H1 (cell line): ENCODE results near the gene DAPK2. TPM values are rescaled to one million over a fixed set of nuclear protein-coding genes. Genes with fewer than 3 reads are reported as not detected.

Experiments
- CTCF ChIA-PET: fragments of 300-600 bp; sonication (Branson Sonifier 250); formaldehyde crosslinking; loops from one replicate; lab custom pipeline; 2021; ENCODE audit not compliant: partially characterized antibody; lab: Charles Lee
- POLR2A ChIA-PET: fragments of 300-600 bp; sonication (Branson Sonifier 250); formaldehyde crosslinking; loops from one replicate; lab custom pipeline; 2021; ENCODE audit warnings: inconsistent platforms; ENCODE audit not compliant: partially characterized antibody; lab: Charles Lee
- DNase-seq, 2 experiments: peaks; one replicate each; pipeline versions ENCODE4 v3.0.0 to v3.0.0-alpha.2; 2010 to 2022; ENCODE audit warnings: low spot score in 2 of 2, low read depth in 1 of 2, mixed read lengths in 1 of 2
- FAIRE-seq: peaks from 2 replicates; lab custom pipeline; 2011; peaks lifted over from hg19 to GRCh38; lab: Jason Lieb, UNC
- H2AFZ ChIP-seq: 2 replicates; pipeline ENCODE4 v1.8.1; 2012; ENCODE audit warnings: low read length, inconsistent platforms
- H2AK5ac ChIP-seq: 2 replicates; pipeline ENCODE4 v1.6.1; 2013; ENCODE audit warnings: low read depth, low read length
- H2BK120ac ChIP-seq: replicated peaks from 2 replicates; pipeline ENCODE3; 2013; ENCODE audit warnings: low read depth, low read length, inconsistent platforms
- H2BK12ac ChIP-seq: 2 replicates; pipeline ENCODE4 v1.6.1; 2013; ENCODE audit warnings: low read depth, low read length
- H2BK15ac ChIP-seq: 2 replicates; pipeline ENCODE4 v1.6.1; 2013; ENCODE audit warnings: low read length
- H2BK20ac ChIP-seq: 2 replicates; pipeline ENCODE4 v1.6.1; 2013; ENCODE audit warnings: low read length
- H2BK5ac ChIP-seq: 2 replicates; pipeline ENCODE4 v1.6.1; 2013; ENCODE audit warnings: low read depth, low read length
- H3K14ac ChIP-seq: 2 replicates; pipeline ENCODE4 v1.6.1; 2013; ENCODE audit warnings: inconsistent platforms; ENCODE audit not compliant: insufficient read length
- H3K18ac ChIP-seq: 2 replicates; pipeline ENCODE4 v1.6.1; 2013; ENCODE audit warnings: low read length; ENCODE audit errors: extremely low read depth
- H3K23ac ChIP-seq: 2 replicates; pipeline ENCODE4 v1.6.1; 2013; ENCODE audit warnings: inconsistent platforms; ENCODE audit not compliant: insufficient read length
- H3K23me2 ChIP-seq: 2 replicates; pipeline ENCODE4 v1.6.1; 2013; ENCODE audit warnings: low read depth, low read length
- H3K27ac ChIP-seq: 2 replicates; pipeline ENCODE4 v1.6.1; 2011; ENCODE audit warnings: low read depth, low read length, inconsistent platforms
- H3K27me3 ChIP-seq, 4 experiments: replicated peaks in 1 of 4; 1 replicate in 1 of 4; 2 replicates in 3 of 4; pipeline versions ENCODE4 v1.6.1 to v1.8.1; 2011 to 2013; ENCODE audit warnings: low read length in 3 of 4, mild to moderate bottlenecking in 3 of 4, inconsistent platforms in 2 of 4, mixed read lengths in 2 of 4, moderate library complexity in 1 of 4; ENCODE audit not compliant: control insufficient read depth in 3 of 4, insufficient read depth in 3 of 4; ENCODE audit errors: extremely low read depth in 1 of 4
- H3K36me3 ChIP-seq, 4 experiments: 2 replicates each; pipeline versions ENCODE4 v1.6.1 to v1.8.1; 2011 to 2013; ENCODE audit warnings: mild to moderate bottlenecking in 4 of 4, low read length in 3 of 4, moderate library complexity in 2 of 4, control low read depth in 1 of 4, inconsistent platforms in 1 of 4; ENCODE audit not compliant: insufficient read depth in 4 of 4, control insufficient read depth in 2 of 4
- H3K4ac ChIP-seq: replicated peaks from 2 replicates; pipeline ENCODE3; 2013; ENCODE audit warnings: low read length, low read depth, mixed read lengths, inconsistent platforms; ENCODE audit not compliant: insufficient read length
- H3K4me1 ChIP-seq, 4 experiments: replicated peaks in 1 of 4; 1 replicate in 1 of 4; 2 replicates in 3 of 4; pipeline versions ENCODE4 v1.6.1 to v1.8.1; 2011 to 2013; ENCODE audit warnings: low read length in 3 of 4, inconsistent platforms in 2 of 4, mixed read lengths in 1 of 4; ENCODE audit not compliant: insufficient read depth in 4 of 4, control insufficient read depth in 3 of 4
- H3K4me2 ChIP-seq, 2 experiments: 2 replicates each; pipeline versions ENCODE4 v1.6.1 to v1.8.1; 2011 to 2013; ENCODE audit warnings: low read depth in 2 of 2, low read length in 2 of 2, control low read depth in 1 of 2, inconsistent platforms in 1 of 2, mild to moderate bottlenecking in 1 of 2; ENCODE audit not compliant: insufficient read depth in 1 of 2
- H3K4me3 ChIP-seq, 4 experiments: fragments of 200-600, 300-600 bp in 1 of 4; sonication (generic), shearing (Covaris generic), sonication (Bioruptor Twin) in 1 of 4; 2 replicates each; pipeline versions ENCODE4 v1.5.1 to v1.8.1; 2011 to 2016; ENCODE audit warnings: low read length in 4 of 4, low read depth in 3 of 4, control low read depth in 2 of 4, inconsistent platforms in 2 of 4, mild to moderate bottlenecking in 2 of 4, mixed read lengths in 1 of 4, moderate library complexity in 1 of 4; ENCODE audit not compliant: insufficient read depth in 2 of 4; ENCODE audit errors: extremely low read depth in 1 of 4
- H3K56ac ChIP-seq: replicated peaks from 2 replicates; pipeline ENCODE3; 2013; ENCODE audit warnings: low read depth, mild to moderate bottlenecking, mixed read lengths, low read length, inconsistent platforms; ENCODE audit not compliant: insufficient read length
- H3K79me1 ChIP-seq: 2 replicates; pipeline ENCODE4 v1.6.1; 2013; ENCODE audit warnings: low read depth, low read length, control low read depth
- H3K79me2 ChIP-seq, 2 experiments: 2 replicates each; pipeline versions ENCODE4 v1.6.1 to v1.8.1; 2012 to 2013; ENCODE audit warnings: low read length in 2 of 2, mild to moderate bottlenecking in 2 of 2, inconsistent platforms in 1 of 2; ENCODE audit not compliant: insufficient read depth in 2 of 2, control insufficient read depth in 1 of 2
- H3K9ac ChIP-seq, 4 experiments: replicated peaks in 1 of 4; 1 replicate in 1 of 4; 2 replicates in 3 of 4; pipeline versions ENCODE4 v1.6.1 to v1.8.1; 2011 to 2013; ENCODE audit warnings: low read depth in 3 of 4, low read length in 3 of 4, control low read depth in 2 of 4, mild to moderate bottlenecking in 2 of 4, moderate library complexity in 2 of 4, inconsistent platforms in 1 of 4; ENCODE audit errors: extremely low read depth in 1 of 4
- H3K9me3 ChIP-seq, 2 experiments: 2 replicates each; pipeline versions ENCODE4 v1.6.1 to v1.8.1; 2012 to 2013; ENCODE audit warnings: mild to moderate bottlenecking in 2 of 2, moderate library complexity in 2 of 2, control low read depth in 1 of 2, inconsistent platforms in 1 of 2, low read depth in 1 of 2, low read length in 1 of 2, mixed read lengths in 1 of 2; ENCODE audit not compliant: insufficient read depth in 2 of 2
- H4K20me1 ChIP-seq, 2 experiments: replicated peaks in 1 of 2; 2 replicates each; pipeline versions ENCODE3 to v1.8.1; 2011 to 2013; ENCODE audit warnings: inconsistent platforms in 2 of 2, low read length in 2 of 2, mild to moderate bottlenecking in 1 of 2; ENCODE audit not compliant: insufficient read depth in 2 of 2, control insufficient read depth in 1 of 2
- H4K5ac ChIP-seq: 2 replicates; pipeline ENCODE4 v1.6.1; 2013; ENCODE audit warnings: low read length, low read depth, mixed read lengths, inconsistent platforms; ENCODE audit not compliant: insufficient read length
- H4K8ac ChIP-seq: 2 replicates; pipeline ENCODE4 v1.8.0; 2013; ENCODE audit warnings: mild to moderate bottlenecking, moderate library complexity, low read length, inconsistent platforms; ENCODE audit not compliant: insufficient read depth; ENCODE audit errors: extremely low read depth
- H4K91ac ChIP-seq: replicated peaks from 2 replicates; pipeline ENCODE3; 2013; ENCODE audit warnings: low read length, mixed read lengths, inconsistent platforms; ENCODE audit not compliant: insufficient read length
- TEAD4 ChIP-seq: IDR thresholded peaks from 2 replicates; pipeline ENCODE4 v1.6.1; 2012; ENCODE audit warnings: low read depth, low read length, inconsistent platforms, mixed read lengths
- WGBS, 2 experiments: shearing (Covaris generic) in 1 of 2; methylation state at CpG; one replicate each; pipeline versions ENCODE4 v1.1.6 to v1.1.7; 2013 to 2015; ENCODE audit warnings: low lambda C conversion rate in 2 of 2, mixed read lengths in 2 of 2, inconsistent platforms in 1 of 2, low coverage in 1 of 2, missing lambda C conversion rate in 1 of 2; ENCODE audit not compliant: insufficient replicate concordance in 2 of 2, insufficient coverage in 1 of 2, insufficient read length in 1 of 2; ENCODE audit errors: extremely low coverage in 1 of 2, missing lambda C conversion rate in 1 of 2; 5-methylcytosine and 5-hydroxymethylcytosine counted together
- polyA plus RNA-seq, 7 experiments: library from polyadenylated mRNA; depleted of rRNA in 3 of 7; stranded (reverse) in 5 of 7; unstranded in 2 of 7; fragments of >200 nt in 5 of 7; fragments of 200-250 nt in 2 of 7; gene quantifications; 1 replicate in 5 of 7; 2 replicates in 1 of 7; 4 replicates in 1 of 7; pipeline versions ENCODE4 v1.2.1 to v1.2.3, GENCODE V29; 2011 to 2013; ENCODE audit warnings: missing spikeins in 2 of 7, mixed read lengths in 2 of 7
- total RNA-seq: library from RNA; stranded (reverse); fragmentation: NEBNext Ultra II Directional; extraction: Animal tissue kit (Norgen Biotek cat#: 25700); gene quantifications from 2 replicates; pipeline ENCODE4 v1.2.1, GENCODE V29; 2021

DAPK2 gene
- total and polyA plus RNA-seq, 2 of the 8 experiments (the other 6 are each of a cell fraction or from before 2014, with no cell fraction given): 1.8 to 2.9 TPM

DNA sequence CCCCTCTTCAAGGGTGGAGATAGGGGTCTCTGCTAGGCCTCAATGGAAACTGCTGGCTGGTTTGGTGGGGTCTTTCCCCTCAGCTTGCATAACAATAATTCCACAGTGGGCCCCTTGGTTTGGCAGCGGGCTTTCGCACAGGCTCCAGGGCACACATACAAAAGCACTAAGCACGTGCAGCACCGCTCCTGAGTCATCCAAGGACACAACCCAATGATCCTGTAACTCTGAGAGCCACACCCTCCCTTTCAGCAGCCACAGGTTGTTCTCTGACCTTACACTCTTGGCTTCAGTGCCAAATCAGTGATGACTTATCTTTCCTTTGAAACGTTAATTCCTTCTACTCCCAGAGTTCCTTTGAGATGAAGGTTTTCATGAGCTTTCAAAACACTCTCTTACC is 41.7 kb downstream of the DAPK2 start:
- Histone ChIP-seq H3K4ac (no peak overlapping the region), H3K23ac (no peak overlapping the region), H3K56ac (no peak overlapping the region), H3K4me1 (peaks cover 0 to 2% (median under 1%) of the 10 kb centered on the region in 4 experiments; a peak in 2 of 7 replicates), H2AFZ (no peak overlapping the region), H3K27me3 (no peaks in the 10 kb centered on the region), H3K18ac (no peak overlapping the region), H4K8ac (no peak overlapping the region), H3K9ac (no peak overlapping the region), H2BK120ac (no peak overlapping the region), H3K23me2 (peaks cover 3% of the 10 kb centered on the region; the same call in 1 of the 2 replicates), H3K9me3 (no peaks in the 10 kb centered on the region), H2BK5ac (no peak overlapping the region), H4K91ac (no peak overlapping the region), H3K27ac (no peak overlapping the region), H3K14ac (no peak overlapping the region), H3K79me2 (no peaks in the 10 kb centered on the region), H3K36me3 (no peaks in the 10 kb centered on the region), H2BK15ac (no peak overlapping the region), H2AK5ac (no peak overlapping the region), H3K4me3 (no peak overlapping the region), H2BK20ac (no peak overlapping the region), H3K4me2 (no peak overlapping the region), H3K79me1 (no peaks in the 10 kb centered on the region), H4K5ac (no peak overlapping the region), H2BK12ac (no peak overlapping the region), H4K20me1 (no peaks in the 10 kb centered on the region)
- no peak for FAIRE-seq
- ChIA-PET CTCF (interaction anchor here (0.8 to 3.7 kb wide), 3 partner anchors 12 to 61 kb away, joined by 3 to 16 read pairs (median 3); no protein-coding TSS in a partner anchor), POLR2A (interaction anchor here (1.4 kb wide), 1 partner anchor 20 kb away, joined by 3 read pairs; no protein-coding TSS in a partner anchor)
- TF ChIP-seq TEAD4: no peak
- WGBS, 2 experiments: 86% methylated on average over 5 of the region's 5 CpGs; no CpG with 5 or more reads in 1 of the 2 experiments
- no peak for DNase-seq
